Measurements from ENCODE around the gene BNIP1. TPM values are rescaled to one million over a fixed set of nuclear protein-coding genes. Genes with fewer than 3 reads are reported as not detected.

BNIP1 gene
- polyA plus RNA-seq, 1 donor from 2014 or later, result 23.3 TPM

DNA sequence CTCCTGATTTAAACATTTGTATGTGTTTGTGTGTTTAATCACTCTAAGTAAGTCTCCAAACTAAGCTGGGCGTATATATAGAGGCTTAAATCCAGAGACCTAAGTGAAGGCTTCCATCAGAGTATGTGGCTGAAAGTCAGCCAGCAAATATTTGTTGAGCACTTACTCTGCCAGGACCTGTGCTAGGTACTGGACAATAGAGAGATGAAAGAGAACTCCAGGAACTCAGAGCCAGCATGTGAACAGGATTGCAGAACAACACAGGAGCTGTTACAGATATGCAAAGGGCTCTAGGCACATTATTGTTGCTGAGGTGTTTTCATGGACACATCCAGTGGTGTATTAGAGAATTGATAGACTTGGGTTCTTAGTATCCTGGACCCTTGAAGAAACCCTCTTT lies 4.7 kb upstream of the BNIP1 start:
- no peaks in the 10 kb centered on the region for H3K79me2 ChIP-seq (replicated peaks; ENCODE audit: insufficient read depth, low read length)
- no peak overlapping the region for H3K4me3 ChIP-seq (ENCODE audit: low read length)
- H3K9me3 ChIP-seq (ENCODE audit: low read length), result no peaks in the 10 kb centered on the region
- H3K36me3 ChIP-seq (ENCODE audit: insufficient read depth, low read length), result no peaks in the 10 kb centered on the region
- no peak overlapping the region for H3K9ac ChIP-seq (ENCODE audit: low read length)
- no peaks in the 10 kb centered on the region for H3F3A ChIP-seq (ENCODE audit: insufficient read depth, low read length, poor library complexity, severe bottlenecking)
- no peaks in the 10 kb centered on the region for H3K9me2 ChIP-seq (ENCODE audit: insufficient read depth, low read length)
- H2AFZ ChIP-seq (ENCODE audit: low read depth, low read length), result no peak overlapping the region
- H3K4me2 ChIP-seq (ENCODE audit: low read length), result no peak overlapping the region
- no peak overlapping the region for H3K27ac ChIP-seq (ENCODE audit: low read length)
- no peaks in the 10 kb centered on the region for H3K27me3 ChIP-seq (ENCODE audit: insufficient read depth, low read depth, low read length)
- no peaks in the 10 kb centered on the region for H4K20me1 ChIP-seq (ENCODE audit: insufficient read depth)
- TF ChIP-seq TAF1 (IDR thresholded peaks at IDR 0.05; ENCODE audit: low read depth), result no peak
- no peak for TF ChIP-seq EZH2 (IDR thresholded peaks at IDR 0.05; ENCODE audit: borderline replicate concordance, insufficient read depth, low read length, poor library complexity, severe bottlenecking)
- no peak for TF ChIP-seq RAD21 (conservative IDR thresholded peaks at IDR 0.05)
- TF ChIP-seq, protein P1, sequence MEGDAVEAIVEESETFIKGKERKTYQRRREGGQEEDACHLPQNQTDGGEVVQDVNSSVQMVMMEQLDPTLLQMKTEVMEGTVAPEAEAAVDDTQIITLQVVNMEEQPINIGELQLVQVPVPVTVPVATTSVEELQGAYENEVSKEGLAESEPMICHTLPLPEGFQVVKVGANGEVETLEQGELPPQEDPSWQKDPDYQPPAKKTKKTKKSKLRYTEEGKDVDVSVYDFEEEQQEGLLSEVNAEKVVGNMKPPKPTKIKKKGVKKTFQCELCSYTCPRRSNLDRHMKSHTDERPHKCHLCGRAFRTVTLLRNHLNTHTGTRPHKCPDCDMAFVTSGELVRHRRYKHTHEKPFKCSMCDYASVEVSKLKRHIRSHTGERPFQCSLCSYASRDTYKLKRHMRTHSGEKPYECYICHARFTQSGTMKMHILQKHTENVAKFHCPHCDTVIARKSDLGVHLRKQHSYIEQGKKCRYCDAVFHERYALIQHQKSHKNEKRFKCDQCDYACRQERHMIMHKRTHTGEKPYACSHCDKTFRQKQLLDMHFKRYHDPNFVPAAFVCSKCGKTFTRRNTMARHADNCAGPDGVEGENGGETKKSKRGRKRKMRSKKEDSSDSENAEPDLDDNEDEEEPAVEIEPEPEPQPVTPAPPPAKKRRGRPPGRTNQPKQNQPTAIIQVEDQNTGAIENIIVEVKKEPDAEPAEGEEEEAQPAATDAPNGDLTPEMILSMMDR (IDR thresholded peaks at IDR 0.05; ENCODE audit: poor library complexity, severe bottlenecking), result no peak
- no peak for TF ChIP-seq MXI1 (conservative IDR thresholded peaks at IDR 0.05; ENCODE audit: poor library complexity, severe bottlenecking)
- TF ChIP-seq, protein P2, sequence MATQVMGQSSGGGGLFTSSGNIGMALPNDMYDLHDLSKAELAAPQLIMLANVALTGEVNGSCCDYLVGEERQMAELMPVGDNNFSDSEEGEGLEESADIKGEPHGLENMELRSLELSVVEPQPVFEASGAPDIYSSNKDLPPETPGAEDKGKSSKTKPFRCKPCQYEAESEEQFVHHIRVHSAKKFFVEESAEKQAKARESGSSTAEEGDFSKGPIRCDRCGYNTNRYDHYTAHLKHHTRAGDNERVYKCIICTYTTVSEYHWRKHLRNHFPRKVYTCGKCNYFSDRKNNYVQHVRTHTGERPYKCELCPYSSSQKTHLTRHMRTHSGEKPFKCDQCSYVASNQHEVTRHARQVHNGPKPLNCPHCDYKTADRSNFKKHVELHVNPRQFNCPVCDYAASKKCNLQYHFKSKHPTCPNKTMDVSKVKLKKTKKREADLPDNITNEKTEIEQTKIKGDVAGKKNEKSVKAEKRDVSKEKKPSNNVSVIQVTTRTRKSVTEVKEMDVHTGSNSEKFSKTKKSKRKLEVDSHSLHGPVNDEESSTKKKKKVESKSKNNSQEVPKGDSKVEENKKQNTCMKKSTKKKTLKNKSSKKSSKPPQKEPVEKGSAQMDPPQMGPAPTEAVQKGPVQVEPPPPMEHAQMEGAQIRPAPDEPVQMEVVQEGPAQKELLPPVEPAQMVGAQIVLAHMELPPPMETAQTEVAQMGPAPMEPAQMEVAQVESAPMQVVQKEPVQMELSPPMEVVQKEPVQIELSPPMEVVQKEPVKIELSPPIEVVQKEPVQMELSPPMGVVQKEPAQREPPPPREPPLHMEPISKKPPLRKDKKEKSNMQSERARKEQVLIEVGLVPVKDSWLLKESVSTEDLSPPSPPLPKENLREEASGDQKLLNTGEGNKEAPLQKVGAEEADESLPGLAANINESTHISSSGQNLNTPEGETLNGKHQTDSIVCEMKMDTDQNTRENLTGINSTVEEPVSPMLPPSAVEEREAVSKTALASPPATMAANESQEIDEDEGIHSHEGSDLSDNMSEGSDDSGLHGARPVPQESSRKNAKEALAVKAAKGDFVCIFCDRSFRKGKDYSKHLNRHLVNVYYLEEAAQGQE (IDR thresholded peaks at IDR 0.05; ENCODE audit: borderline replicate concordance), result no peak
- TF ChIP-seq SMC3 (conservative IDR thresholded peaks at IDR 0.05; ENCODE audit: poor library complexity), result no peak
- no peak for TF ChIP-seq POLR2AphosphoS5 (IDR thresholded peaks at IDR 0.05)
- TF ChIP-seq EP300 (conservative IDR thresholded peaks at IDR 0.05; ENCODE audit: poor library complexity, severe bottlenecking), result no peak

DNA sequence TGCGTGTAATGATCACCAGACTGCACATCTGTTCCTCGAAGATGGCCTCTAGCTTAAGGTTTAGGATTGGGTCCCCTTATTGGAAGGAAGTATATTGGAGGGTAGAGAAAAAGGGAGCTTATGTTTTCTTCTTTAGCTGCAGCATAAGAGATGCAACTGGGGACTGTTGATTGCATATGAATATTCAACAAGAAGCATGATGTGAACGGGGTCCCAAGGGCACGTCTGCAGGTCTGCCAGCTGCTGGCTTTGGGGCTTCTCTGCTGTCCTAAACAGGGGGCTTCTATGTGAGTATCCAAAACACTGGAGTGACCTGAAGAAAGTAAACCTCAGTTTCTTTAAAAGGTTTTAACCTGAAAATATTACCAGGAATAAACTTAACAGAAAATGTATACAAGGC lies 3.6 kb upstream of the BNIP1 start:
- Histone ChIP-seq H3K4me3 (ENCODE audit: low read length) (no peak overlapping the region), H4K20me1 (ENCODE audit: insufficient read depth) (no peaks in the 10 kb centered on the region), H3K79me2 (replicated peaks; ENCODE audit: insufficient read depth, low read length) (no peaks in the 10 kb centered on the region), H3K27me3 (ENCODE audit: insufficient read depth, low read depth, low read length) (no peaks in the 10 kb centered on the region), H3K9me2 (ENCODE audit: insufficient read depth, low read length) (no peaks in the 10 kb centered on the region), H3K36me3 (ENCODE audit: insufficient read depth, low read length) (no peaks in the 10 kb centered on the region), H3K9ac (ENCODE audit: low read length) (no peak overlapping the region), H2AFZ (ENCODE audit: low read depth, low read length) (no peak overlapping the region), H3K27ac (ENCODE audit: low read length) (no peak overlapping the region), H3F3A (ENCODE audit: insufficient read depth, low read length, poor library complexity, severe bottlenecking) (no peaks in the 10 kb centered on the region), H3K4me2 (ENCODE audit: low read length) (no peak overlapping the region), H3K9me3 (ENCODE audit: low read length) (no peaks in the 10 kb centered on the region)
- no peak for TF ChIP-seq POLR2AphosphoS5 (IDR thresholded peaks at IDR 0.05)
- no peak for TF ChIP-seq EZH2 (IDR thresholded peaks at IDR 0.05; ENCODE audit: borderline replicate concordance, insufficient read depth, low read length, poor library complexity, severe bottlenecking)

DNA sequence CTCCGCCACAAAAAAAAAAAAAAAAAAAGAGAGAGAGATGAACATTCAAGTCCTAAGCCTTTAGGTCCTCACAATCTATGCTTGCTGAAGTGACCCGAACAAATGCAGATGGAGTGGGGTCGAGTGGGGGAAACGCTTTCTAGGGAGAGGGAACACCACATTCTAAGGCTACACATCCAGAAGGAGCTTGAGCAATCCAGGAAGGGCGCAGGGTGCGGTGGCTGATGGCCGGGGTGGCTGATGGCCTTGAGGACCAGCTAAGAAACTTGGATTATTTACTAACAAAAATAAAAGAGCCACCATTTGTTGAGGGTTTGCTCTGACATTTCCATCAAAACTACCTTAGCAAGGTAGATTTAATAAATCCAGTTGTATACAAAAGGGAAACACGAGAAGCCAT lies 764 bp upstream of the BNIP1 start:
- Histone ChIP-seq H3K9ac (ENCODE audit: low read length) (no peak overlapping the region), H3K27ac (ENCODE audit: low read length) (no peak overlapping the region), H3K36me3 (ENCODE audit: insufficient read depth, low read length) (no peaks in the 10 kb centered on the region), H3K4me2 (ENCODE audit: low read length) (no peak overlapping the region), H3K4me3 (ENCODE audit: low read length) (no peak overlapping the region), H4K20me1 (ENCODE audit: insufficient read depth) (no peaks in the 10 kb centered on the region), H3K27me3 (ENCODE audit: insufficient read depth, low read depth, low read length) (no peaks in the 10 kb centered on the region), H2AFZ (ENCODE audit: low read depth, low read length) (no peak overlapping the region), H3F3A (ENCODE audit: insufficient read depth, low read length, poor library complexity, severe bottlenecking) (no peaks in the 10 kb centered on the region), H3K79me2 (replicated peaks; ENCODE audit: insufficient read depth, low read length) (no peaks in the 10 kb centered on the region), H3K9me3 (ENCODE audit: low read length) (no peaks in the 10 kb centered on the region), H3K9me2 (ENCODE audit: insufficient read depth, low read length) (no peaks in the 10 kb centered on the region)
- TF ChIP-seq SMC3 (conservative IDR thresholded peaks at IDR 0.05; ENCODE audit: poor library complexity), result no peak
- TF ChIP-seq, protein P1 (IDR thresholded peaks at IDR 0.05; ENCODE audit: poor library complexity, severe bottlenecking), result no peak
- no peak for TF ChIP-seq MXI1 (conservative IDR thresholded peaks at IDR 0.05; ENCODE audit: poor library complexity, severe bottlenecking)
- no peak for TF ChIP-seq EP300 (conservative IDR thresholded peaks at IDR 0.05; ENCODE audit: poor library complexity, severe bottlenecking)
- TF ChIP-seq POLR2AphosphoS5 (IDR thresholded peaks at IDR 0.05), result no peak
- TF ChIP-seq, protein P2 (IDR thresholded peaks at IDR 0.05; ENCODE audit: borderline replicate concordance), result no peak
- no peak for TF ChIP-seq RAD21 (conservative IDR thresholded peaks at IDR 0.05)
- no peak for TF ChIP-seq TAF1 (IDR thresholded peaks at IDR 0.05; ENCODE audit: low read depth)
- no peak for TF ChIP-seq EZH2 (IDR thresholded peaks at IDR 0.05; ENCODE audit: borderline replicate concordance, insufficient read depth, low read length, poor library complexity, severe bottlenecking)
